Loucy (cell line): ENCODE data around the gene CD82.
"Not testable (repeated sequence)": the region's sequence is repeated elsewhere in the genome, so short reads cannot be mapped to it uniquely, and the experiment has no call there.

Experiments
- H2AFZ ChIP-seq: fragments of 200-600 bp; sonication (generic); 2 replicates; pipeline ENCODE4 v1.6.0; 2016; ENCODE audit warnings: antibody characterized with exemption, mild to moderate bottlenecking, low read length, moderate library complexity
- H3F3A ChIP-seq: fragments of 200-600 bp; 2 replicates; pipeline ENCODE4 v1.6.0; 2016; ENCODE audit warnings: antibody characterized with exemption, low read depth, mild to moderate bottlenecking
- H3K27me3 ChIP-seq: fragments of 200-600 bp; sonication (generic); 2 replicates; pipeline ENCODE4 v1.6.1; 2014; ENCODE audit warnings: low read length, mild to moderate bottlenecking; ENCODE audit not compliant: insufficient read depth, poor library complexity, severe bottlenecking
- H3K36me3 ChIP-seq: fragments of 200-600 bp; sonication (generic); 2 replicates; pipeline ENCODE4 v1.6.1; 2016; ENCODE audit warnings: low read length; ENCODE audit not compliant: insufficient read depth
- H3K4me1 ChIP-seq: fragments of 200-600 bp; sonication (generic); 2 replicates; pipeline ENCODE4 v1.5.1; 2014; ENCODE audit warnings: low read length, mild to moderate bottlenecking; ENCODE audit not compliant: insufficient read depth, poor library complexity, severe bottlenecking
- H3K4me2 ChIP-seq: fragments of 200-600 bp; sonication (generic); 2 replicates; pipeline ENCODE4 v1.6.0; 2014; ENCODE audit warnings: antibody characterized with exemption, low read length, low read depth, mild to moderate bottlenecking; ENCODE audit not compliant: poor library complexity, severe bottlenecking
- H3K4me3 ChIP-seq: fragments of 200-600 bp; sonication (generic); 2 replicates; pipeline ENCODE4 v1.5.1; 2014; ENCODE audit warnings: low read length, mild to moderate bottlenecking, mixed read lengths; ENCODE audit not compliant: poor library complexity, severe bottlenecking
- H3K79me2 ChIP-seq: fragments of 200-600 bp; sonication (generic); 2 replicates; pipeline ENCODE4 v1.6.1; 2014; ENCODE audit warnings: low read length; ENCODE audit not compliant: insufficient read depth
- H3K9ac ChIP-seq: fragments of 200-600 bp; sonication (generic); 2 replicates; pipeline ENCODE4 v1.6.0; 2014; ENCODE audit warnings: mild to moderate bottlenecking, low read depth, low read length, moderate library complexity; ENCODE audit not compliant: poor library complexity, severe bottlenecking
- H3K9me2 ChIP-seq: fragments of 200-600 bp; sonication (generic); replicated peaks from 2 replicates; pipeline ENCODE4 v1.6.1; 2016; ENCODE audit warnings: low read depth, low read length, mixed read lengths
- H3K9me3 ChIP-seq: fragments of 200-600 bp; sonication (generic); 2 replicates; pipeline ENCODE4 v1.6.1; 2014; ENCODE audit warnings: mild to moderate bottlenecking, antibody characterized with exemption, low read length, low read depth; ENCODE audit not compliant: insufficient read depth
- H4K20me1 ChIP-seq: fragments of 200-600 bp; sonication (generic); 2 replicates; pipeline ENCODE4 v1.6.0; 2014; ENCODE audit warnings: antibody characterized with exemption, low read length, mild to moderate bottlenecking; ENCODE audit not compliant: insufficient read depth, poor library complexity, severe bottlenecking
- CTCF ChIP-seq: fragments of 200-600 bp; sonication (generic); conservative IDR thresholded peaks from 2 replicates; pipeline ENCODE4 v1.5.1; 2014; ENCODE audit warnings: mild to moderate bottlenecking, antibody characterized with exemption, low read length
- EZH2phosphoT487 ChIP-seq: fragments of 200-600 bp; IDR thresholded peaks from 2 replicates; pipeline ENCODE4 v1.6.1; 2018; ENCODE audit warnings: antibody characterized with exemption, mild to moderate bottlenecking, moderate library complexity, borderline replicate concordance

Gene CD82

GRCh38 chr11:44557464-44557863, 8.0 kb upstream of the CD82 start:
- H3F3A ChIP-seq, result no peaks in the 10 kb centered on the region
- no peak overlapping the region for H3K4me2 ChIP-seq
- H3K9ac ChIP-seq, result peak overlapping the region; percentile 22
- no peaks in the 10 kb centered on the region for H3K9me2 ChIP-seq
- H4K20me1 ChIP-seq, result no peaks in the 10 kb centered on the region
- no peak overlapping the region for H3K4me3 ChIP-seq
- peaks cover 33% of the 10 kb centered on the region for H3K4me1 ChIP-seq
- no peaks in the 10 kb centered on the region for H3K36me3 ChIP-seq
- no peaks in the 10 kb centered on the region for H3K9me3 ChIP-seq
- TF ChIP-seq CTCF, result no peak
- no peak for TF ChIP-seq EZH2phosphoT487
- no peaks in the 10 kb centered on the region for H3K79me2 ChIP-seq
- peak overlapping the region; percentile 83; the same call in 1 of the 2 replicates for H2AFZ ChIP-seq
- no peaks in the 10 kb centered on the region for H3K27me3 ChIP-seq

- peak overlapping the region; percentile 44 for H3K4me3 ChIP-seq
- H4K20me1 ChIP-seq, result no peaks in the 10 kb centered on the region
- H2AFZ ChIP-seq, result peak overlapping the region; percentile 47; the same call in 1 of the 2 replicates
Measured at GRCh38 chr11:44559207-44559939, 6.1 kb upstream of the CD82 start.

GRCh38 chr11:44559940-44560300, 5.5 kb upstream of the CD82 start:
- not testable (repeated sequence) for H3K36me3 ChIP-seq, H3K27me3 ChIP-seq, H3K9me2 ChIP-seq, H3K9me3 ChIP-seq, H4K20me1 ChIP-seq, H3K79me2 ChIP-seq, H3F3A ChIP-seq
- Histone ChIP-seq H3K4me1 (peaks cover 41% of the 10 kb centered on the region), H3K4me3 (peak overlapping the region; percentile 44), H3K4me2 (peak overlapping the region; percentile 61), H3K9ac (peak overlapping the region; percentile 52), H2AFZ (0 out of 2 replicates have a peak overlapping the region, but pooled peaks have one; percentile 47)

More at GRCh38 chr11:44559207-44559939, 6.1 kb upstream of the CD82 start:
- Histone ChIP-seq H3K36me3 (no peaks in the 10 kb centered on the region), H3K4me1 (peaks cover 36% of the 10 kb centered on the region), H3K9me3 (no peaks in the 10 kb centered on the region), H3K9ac (peak overlapping the region; percentile 52), H3K79me2 (0 out of 2 replicates have a peak, but pooled peaks cover 4% of the 10 kb centered on the region), H3K9me2 (no peaks in the 10 kb centered on the region), H3F3A (no peaks in the 10 kb centered on the region), H3K27me3 (no peaks in the 10 kb centered on the region), H3K4me2 (peak overlapping the region; percentile 61)
- TF ChIP-seq CTCF, result no peak
- TF ChIP-seq EZH2phosphoT487, result no peak
